ENCODE measurements around the gene HDAC7.
A peak's percentile ranks its signal among the peaks of the same experiment; 100 is the strongest.
"Not testable (repeated sequence)": the region's sequence is repeated elsewhere in the genome, so short reads cannot be mapped to it uniquely, and the experiment has no call there.

The HDAC7 gene

DNA sequence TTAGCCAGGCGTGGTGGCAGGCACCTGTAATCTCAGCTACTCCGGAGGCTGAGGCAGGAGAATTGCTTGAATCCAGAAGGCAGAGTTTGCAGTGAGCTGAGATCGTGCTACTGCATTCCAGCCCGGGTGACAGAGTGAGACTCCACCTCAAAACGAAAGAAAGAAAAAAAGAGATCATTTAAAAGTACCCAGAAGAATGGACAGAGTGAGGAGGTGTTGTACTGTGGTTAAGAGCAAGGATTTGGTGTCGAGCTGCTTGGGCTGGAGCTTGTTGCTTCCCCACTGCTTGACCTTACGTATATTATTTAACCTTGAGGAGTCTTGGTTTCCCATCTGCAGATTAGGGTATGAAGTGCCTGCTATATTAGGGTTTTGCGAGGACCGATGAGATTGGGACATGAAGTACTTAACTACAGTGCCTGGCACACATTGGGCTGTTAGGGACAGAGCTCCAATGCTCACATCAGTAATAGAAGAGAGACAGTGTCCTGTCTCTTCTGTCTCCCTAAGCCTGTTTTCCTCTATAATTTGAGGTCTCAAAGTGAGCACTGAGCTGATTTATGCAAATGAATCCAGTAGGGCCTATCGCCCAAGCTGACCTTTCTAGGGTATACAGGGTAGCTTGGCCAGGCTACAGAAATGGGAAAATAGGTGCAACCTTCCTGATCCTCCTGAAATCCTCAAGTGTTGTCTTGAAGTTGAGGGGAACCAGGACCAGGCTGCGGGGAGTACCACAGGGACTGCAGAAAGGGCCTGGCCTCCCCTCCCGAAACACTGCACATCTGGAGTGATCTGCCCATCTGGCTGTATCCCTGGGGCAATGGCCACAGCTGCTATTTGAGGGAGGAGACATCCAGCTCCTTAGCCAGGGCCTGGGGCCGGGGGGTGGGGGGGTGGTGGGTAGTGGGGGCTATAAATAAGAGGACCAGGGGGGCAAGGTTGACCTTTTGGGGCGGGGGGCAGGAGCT lies 8.6 kb upstream of the HDAC7 start:
- FAIRE-seq, result no peak

DNA sequence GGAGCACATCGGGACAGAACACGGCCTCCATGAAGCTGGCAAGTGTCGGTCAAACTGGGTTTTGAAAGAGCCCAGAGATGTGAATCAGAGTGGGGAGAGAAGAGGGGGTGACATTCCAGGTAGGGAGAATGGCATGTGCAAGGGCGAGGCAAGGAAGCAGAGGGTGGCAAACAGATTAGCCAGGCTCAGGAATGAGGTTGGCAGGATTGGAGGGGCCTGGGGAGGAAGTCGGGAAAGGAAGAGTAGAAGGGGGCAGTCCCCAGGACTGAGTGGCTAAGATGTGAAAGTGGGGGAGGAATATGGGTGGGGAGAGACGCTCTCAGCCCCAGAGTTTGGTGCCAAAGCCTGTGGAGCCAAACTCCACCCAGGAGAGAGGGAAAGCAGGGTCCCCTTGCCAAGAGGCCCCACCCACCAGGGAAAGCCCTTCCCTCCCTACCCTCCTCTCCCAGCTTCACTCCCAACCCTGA lies 5.5 kb upstream of the HDAC7 start:
- FAIRE-seq, result no peak

DNA sequence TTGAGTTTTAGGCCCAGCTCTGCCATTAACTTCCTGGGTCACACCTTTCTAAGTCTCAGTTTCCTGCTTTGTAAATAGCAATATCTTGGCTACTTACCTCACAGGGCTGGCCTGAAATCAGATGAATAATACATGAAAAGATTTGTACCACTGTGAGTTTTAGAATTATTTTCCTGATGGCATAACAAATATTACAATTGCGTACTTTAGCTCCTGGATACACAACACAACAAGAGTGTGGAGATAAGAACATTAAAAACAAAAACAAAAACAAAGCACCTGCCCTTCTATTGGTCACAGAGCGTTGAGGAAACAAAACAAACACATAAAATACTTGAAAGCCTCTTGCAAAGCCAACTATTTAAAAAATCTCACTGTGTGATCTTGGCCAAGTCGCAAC lies 4.9 kb upstream of the HDAC7 start:
- no peak for FAIRE-seq

DNA sequence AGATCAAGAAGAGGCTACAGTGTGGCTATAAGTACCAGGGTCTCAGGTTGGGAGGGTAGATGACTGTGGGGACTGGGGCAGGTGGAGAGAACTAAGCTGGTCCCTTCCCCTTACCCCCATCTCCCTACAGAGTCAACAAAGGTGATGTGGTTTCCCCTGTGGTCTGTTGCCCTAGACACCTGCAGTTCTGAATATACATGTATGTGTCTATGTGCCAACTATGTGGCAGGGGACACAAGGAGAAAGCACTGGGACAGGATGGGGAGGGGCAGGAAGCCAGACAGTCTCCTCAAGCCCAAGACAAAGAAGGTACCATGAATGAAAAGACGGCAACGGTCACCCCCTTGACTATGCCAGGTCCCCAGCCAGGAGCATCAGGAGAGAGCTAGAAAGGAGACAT lies 4.5 kb upstream of the HDAC7 start:
- no peak for FAIRE-seq

DNA sequence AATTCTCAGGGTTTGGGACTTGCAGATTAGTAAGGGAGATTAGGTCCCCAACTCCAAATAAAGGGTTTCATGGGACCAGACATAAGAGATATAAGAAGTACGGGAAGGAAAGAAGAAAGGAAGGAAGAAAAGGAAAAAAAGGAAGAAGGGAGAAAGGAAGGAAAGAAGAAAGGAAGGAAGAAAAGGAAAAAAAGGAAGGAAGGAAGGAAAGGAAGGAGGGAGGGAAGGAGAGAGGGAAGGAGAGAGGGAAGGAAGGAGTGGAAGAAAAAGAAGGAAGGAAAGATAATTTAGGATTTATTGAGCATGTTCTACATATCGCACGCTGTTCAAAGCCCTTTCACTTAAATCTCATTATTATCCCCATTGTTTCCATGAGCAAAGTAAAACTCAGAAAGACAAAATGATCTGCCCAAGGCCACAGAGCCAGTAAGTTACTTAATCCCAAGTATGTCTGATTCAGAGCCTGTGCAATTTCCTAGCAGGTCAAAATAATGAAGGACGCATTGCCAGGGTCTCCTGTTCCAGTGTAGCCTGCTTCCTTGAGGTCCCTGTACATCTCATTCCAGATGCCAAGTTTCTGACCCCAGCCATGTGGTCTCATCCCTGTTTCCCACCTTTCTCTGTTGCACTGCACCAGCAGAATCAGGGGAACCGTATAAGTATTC lies 3.9 kb upstream of the HDAC7 start:
- FAIRE-seq, result no peak

DNA sequence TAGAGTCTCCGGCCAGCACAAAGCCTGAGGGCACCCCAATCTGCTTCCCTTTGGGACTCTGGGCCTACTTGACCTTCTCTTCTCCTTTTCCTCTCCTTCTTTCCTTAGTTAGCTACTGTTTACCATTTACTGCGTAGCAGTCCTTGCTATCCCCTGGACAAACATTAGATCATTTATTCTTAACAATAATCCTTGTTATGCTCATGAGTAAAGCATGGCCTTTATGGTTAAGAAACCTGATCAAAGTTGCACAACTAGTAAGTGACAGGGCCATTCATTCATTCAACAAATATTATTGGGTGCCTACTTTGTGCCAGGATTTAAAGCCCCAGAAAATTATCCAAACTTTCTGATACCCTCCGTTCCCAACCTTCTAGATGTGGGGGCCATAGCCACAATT lies 3.2 kb upstream of the HDAC7 start:
- no peak for FAIRE-seq

DNA sequence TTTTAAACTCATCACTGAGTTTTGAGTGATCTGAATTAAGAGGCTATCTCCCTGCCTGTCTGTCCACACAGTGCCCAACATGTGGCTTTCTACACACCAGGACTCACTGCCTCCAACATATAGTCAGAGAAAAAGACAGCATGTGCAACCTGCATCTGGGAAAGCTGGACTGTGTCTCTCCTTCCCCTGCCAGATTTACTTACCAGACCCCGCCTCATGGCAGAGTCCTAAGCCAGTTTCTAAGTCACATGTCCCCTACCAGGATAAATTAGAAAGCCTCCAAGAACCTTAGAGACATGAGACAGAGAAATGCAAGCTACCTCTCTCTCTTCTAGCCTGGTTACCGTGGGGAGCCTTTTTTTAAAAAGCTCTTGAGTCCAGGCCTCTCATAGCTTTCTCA lies 2.7 kb upstream of the HDAC7 start:
- no peak for FAIRE-seq

DNA sequence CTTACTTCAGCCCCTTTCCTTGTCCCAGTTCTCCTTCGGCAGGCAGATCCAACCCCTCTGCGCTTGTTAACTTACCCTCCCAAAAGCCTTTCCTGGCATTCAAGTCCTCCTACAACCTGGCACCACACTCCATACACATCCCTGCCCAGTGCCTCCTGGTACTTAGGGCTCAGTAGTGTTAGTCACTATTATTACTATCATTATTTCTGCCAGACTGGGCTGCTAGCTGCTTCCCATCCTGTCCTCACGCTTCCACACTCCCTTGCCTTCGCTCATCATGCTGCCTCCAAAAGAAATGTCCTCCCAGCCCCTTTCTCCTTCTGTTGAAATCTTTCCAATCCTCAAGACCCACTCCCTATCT lies 1.6 kb upstream of the HDAC7 start:
- no peak for FAIRE-seq

DNA sequence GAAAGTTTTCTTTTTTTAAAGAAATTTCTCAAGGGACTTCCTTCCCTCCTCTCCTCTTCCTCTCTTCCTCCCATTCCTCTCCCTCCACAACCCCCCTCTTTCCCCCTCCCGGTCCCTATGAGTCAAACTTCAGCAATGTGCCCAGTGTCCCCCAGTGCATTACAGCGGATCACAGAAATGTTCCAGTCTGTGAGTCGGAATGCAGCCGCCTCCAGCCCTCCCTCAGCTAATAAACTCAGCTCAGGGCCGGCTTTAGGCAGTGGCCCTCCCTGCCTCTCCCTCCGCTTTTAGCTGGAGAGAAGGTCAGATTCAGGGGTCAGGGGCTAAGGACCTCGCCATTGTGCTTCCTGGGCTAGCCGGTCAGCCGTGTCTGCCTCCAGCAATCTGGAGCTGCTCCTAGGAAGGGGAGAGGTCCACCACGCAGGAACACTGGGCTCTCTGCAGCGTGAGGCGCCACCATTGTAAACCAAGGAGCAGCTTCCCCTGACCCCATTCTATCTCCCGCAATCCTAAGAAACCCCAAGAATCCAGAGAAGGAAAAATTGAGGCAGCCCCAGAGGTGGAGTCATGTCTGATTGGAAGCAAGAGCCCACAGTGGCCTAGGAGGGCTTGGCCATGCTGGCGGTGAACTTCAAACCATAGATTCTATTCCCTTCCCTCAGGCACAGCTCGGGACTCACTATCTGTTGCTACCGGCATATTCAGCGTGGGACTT lies 1.1 kb upstream of the HDAC7 start:
- peak; percentile 85 for FAIRE-seq

DNA sequence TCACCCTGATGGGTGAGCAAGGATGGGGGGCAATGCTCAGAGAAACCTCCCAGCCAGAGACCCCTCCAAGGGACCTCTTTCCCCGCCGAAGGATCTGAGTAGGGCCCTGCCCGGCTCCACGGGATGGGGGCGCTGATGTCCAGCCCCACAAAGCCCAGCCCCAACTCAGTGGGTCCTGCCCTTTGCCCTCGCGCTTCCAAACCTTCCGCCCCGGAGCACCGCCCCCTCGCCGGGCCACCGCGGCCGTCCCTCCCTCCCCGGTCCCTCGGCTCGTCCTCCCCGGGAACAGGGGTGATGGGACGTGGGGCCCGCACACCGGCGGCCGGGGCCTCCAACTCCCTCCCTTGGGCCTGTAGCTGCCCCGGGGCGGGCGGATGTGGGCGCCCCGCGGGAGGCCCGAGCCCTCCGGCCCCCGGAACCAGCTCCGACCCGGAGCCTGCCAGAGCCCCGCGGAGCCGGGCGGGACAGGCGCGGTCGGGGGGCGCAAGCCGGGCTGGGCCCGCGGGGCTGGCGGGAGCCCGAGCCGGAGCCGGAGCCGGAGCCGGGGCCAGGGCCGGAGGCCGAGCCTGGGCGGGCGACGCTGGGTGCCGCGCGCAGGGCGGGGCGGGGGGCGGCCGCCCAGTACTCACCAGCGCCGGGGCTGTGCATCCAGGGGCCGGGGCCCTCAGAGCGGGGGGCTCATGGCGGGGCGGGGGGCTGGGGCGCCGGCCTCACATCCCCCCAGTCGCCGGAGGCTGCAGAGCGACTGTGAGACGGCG lies 386 bp downstream of the HDAC7 start:
- FAIRE-seq, result no peak

DNA sequence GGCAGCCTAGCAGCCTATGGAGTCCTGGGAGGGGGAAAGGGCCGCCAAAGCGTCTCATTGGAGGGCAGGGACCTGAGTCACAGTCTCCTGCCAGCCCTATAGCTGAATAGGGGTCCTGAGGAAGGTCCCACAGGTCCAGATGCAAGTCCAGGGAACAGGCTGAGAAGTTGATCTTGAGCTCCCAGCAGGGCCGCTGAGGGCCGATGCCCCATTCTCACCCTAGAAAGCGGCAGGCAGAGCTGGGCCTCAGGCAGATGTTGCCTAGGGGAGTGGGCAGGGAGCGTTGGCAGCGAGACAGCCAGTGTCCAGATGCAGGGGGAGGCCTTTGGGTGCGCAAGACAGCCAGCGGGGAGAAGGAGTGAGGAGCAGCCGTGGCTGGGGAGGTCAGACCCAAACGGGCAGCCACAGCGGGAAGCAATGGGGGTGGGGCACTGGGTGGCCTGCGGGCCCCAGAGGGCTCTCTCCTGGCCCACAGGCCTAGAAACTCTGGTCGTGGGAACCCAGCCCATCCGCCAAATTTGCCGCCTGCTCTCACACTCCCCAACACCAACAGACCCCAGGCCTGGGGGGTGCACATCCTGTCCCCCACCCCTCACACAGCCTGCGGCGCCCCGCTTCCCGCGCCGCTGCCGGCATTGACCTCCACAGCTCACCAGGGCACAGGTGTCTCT lies 1.1 kb downstream of the HDAC7 start:
- no peak for FAIRE-seq

DNA sequence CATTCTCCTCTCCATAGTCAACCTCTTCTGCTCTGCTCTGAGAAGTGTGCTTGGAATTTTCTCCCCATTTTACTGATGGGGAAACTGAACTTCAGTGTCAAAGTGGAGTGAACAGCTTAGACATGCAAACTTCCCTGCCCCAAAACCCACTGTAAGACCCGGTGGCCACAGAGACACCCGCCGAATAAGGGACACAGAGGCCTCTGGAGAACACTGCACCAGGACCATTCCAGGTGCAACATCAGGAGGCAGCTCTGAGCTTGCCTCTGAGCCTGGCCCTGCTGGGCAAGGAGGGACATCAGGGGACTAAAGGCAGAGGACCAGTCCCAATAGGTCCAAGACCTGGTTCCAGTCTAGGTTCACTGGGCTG lies 1.7 kb downstream of the HDAC7 start:
- FAIRE-seq, result no peak

DNA sequence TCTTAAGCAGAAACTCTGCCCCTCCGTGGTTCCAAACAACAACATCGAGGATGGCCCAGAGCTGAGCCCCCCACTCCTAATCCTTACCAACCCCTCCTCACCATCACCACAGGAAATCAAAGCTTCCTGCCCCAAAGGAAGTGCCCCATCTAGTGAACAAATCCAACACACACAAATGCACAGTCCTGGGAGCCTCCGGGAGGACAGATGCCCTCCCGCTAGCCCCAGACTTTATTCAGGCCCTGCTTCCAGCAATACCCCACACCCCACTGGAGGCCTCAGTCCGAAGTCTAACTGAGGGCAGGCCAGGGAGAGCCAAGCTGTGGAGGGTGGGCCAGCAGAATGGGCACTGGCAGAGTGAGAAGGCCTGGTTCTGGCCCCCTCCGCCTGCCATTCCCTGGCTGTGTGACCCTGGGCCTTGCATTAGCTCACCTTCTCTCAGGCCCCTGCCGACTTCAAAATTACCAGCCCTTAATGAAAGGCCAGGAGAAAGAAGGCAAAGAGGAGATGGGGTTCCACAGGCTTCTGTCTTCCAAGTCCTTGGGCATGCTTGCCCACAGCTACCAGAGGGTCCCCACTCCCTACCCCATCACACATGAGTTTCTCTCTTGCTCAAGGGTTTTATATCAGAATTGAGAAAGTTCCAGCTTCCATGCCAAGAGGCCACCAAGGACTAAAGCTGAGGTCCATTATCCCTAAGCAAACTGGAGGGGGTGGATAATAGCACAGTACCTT lies 2.3 kb downstream of the HDAC7 start:
- FAIRE-seq, result no peak

DNA sequence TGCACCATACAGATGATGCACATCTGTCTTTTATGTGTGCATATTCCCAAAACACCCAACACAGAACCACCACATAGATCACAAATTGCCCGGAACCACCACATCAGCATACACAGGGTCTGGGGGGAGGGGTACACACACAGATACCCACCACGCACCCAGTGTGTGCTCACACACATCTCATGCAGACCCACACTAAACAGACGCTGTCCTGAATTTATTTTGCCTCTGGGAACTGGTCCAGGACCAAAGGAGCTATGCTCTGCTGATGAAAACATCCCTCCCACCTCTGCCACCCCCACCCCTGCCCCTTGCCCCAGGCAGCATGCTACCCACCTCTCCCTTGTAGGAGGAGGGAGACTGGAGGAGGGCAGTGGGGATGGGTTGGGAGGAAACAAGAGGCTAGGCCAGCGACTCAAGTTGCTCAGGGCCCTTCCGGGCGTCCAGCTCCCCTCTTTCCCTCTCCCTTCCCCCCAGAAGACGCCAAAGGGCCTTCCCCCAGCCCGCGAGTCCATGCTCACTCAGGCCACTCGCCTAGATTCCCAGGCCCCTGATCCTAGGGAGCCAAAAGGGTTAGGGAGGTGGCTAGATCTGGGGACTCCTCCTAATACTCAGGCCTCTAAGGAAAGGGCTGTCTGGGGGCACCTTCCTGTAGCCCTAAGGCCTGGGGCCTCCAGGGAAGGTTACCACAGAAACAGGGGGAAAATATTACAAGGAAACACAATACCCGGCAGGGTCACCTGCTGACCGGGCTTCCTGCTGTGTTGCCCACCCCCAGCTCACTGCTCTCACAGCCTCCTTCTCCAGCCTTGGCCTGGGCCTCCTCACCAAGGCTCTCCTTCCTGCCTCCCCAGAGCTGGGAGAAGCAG lies 3.1 kb downstream of the HDAC7 start:
- no peak for FAIRE-seq

DNA sequence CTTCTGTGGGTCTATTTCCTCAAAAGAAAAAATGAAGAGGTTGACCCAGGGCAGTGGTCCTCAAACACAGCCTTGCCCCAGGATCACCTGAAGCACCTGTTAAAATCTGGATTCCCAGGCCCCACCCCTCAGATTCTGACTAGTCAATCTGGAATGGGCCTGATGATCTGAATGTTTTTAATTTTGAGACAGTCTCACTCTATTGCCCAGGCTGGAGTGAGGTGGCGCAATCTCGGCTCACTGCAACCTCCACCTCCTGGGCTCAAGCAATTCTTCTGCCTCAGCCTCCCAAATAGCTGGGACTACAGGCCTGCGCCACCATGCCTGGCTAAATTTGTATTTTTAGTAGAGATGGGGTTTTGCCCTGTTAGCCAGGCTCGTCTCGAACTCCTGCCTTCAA lies 4.3 kb downstream of the HDAC7 start:
- FAIRE-seq, result not testable (repeated sequence)

DNA sequence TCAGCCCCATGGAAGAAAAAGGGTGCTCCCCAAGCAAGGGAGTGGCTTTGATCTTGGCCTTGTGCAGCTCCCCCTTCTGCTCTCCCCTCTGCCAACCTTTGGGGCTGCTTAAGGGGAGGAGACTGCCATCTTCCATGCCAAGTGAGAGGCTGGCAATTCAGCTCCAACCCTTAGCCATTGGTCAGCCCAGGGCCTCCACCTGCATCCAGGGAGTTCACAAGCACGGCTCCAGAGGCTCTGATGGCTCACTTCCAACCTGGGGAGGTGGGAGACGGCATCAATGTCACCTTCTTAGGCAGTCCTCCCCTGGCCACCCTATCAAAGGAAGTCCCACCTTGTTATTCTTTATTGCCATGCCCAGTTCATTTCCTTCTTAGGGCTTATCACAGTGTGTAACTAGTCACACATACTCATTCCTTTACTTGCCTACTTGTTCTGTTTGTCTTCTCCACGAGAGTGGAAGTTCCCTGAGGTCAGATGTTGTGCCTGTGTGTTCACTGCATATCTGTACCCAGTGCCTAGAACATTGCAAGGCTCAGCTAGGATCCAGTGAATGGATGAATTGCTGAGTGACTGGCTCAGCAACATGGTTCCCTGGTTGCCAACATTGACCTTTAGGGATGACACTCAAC lies 5.0 kb downstream of the HDAC7 start:
- FAIRE-seq, result no peak

DNA sequence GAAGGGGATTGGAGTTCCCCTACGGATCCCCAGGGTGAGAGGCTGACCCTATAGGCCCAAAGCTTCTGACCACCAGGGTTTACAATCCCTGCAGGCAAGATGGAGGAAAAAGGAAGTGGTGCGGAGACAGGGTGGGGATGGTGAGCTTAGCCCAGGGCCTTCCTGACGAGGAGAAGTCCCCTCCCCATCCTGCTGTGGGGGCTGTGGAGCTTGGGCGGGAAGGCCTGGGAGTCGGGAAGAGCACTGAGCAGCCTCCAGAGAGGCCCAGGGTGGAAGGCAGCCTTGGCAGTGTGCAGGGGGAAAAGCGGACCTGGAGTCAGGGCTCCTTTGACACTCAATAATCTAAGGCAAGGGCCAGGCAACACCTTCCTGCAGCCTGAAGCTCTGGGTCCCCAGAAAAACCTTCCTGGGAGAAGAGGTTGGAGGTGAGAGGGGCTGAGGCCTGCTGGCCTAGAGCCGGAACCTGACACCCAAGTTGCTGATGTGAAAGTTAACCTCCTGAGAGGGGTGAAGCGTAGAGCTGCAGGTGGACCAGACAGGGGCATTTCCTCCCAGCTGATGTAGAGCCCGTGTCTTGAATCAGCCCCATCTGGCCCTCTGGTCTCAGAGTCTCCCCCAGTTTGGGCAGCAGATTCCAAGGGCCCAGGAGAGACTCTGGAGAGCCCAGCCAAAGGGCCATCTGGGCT lies 6.0 kb downstream of the HDAC7 start:
- FAIRE-seq, result no peak

DNA sequence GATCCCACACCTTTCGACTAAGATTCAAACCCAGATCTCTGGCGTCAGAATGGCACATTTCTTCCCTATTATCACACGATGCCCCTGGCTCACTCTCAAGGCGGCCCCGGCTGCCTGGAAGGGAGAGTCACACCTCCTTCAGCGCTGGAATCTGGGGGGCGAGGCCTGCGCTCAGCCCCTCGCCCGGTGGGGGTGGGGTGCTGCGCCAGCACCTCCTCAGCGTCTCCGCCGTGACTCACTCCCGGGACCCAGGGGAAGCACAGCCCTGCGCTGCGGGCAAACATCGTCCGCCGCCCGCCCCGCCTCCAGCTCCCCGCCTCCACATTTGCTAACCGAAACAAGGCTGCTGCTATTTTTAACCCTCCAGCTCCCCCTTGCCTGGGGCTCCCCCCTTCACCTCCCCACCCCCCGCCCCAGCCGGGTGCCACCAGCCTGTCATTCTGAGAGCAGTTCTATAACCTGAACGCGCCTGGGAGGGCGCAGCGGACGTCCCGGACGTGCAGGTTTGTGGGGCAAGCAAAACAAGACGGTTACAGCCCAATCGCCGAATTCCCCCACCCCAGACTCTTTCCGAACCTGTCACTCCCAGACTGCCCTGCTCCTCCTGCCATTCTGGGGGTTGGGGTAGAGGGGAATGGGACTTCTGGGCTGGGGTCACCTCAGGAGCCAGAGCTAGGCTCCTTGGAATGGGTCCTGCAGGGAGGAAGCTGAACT lies 6.7 kb downstream of the HDAC7 start:
- no peak for FAIRE-seq

Data from TTC549 (cell line).